Hematopoietic multipotent progenitor cell treated with erythropoietin and hydrocortisone succinate and interleukin-3 and kit ligand, for 4 days (in vitro differentiated cells): ENCODE measurements around the gene MAP7D3.
"Not testable (repeated sequence)": the region's sequence is repeated elsewhere in the genome, so short reads cannot be mapped to it uniquely, and the experiment has no call there.

Source experiments
- DNase-seq: peaks from one replicate; pipeline ENCODE4 v3.0.0-alpha.2; 2015

MAP7D3 gene

GRCh38 chrX:136250191-136251040 is 784 bp downstream of the MAP7D3 start:
- DNase-seq: no peak

- no peak for DNase-seq
Observed at GRCh38 chrX:136246201-136246600, 5.0 kb downstream of the MAP7D3 start.

DNA sequence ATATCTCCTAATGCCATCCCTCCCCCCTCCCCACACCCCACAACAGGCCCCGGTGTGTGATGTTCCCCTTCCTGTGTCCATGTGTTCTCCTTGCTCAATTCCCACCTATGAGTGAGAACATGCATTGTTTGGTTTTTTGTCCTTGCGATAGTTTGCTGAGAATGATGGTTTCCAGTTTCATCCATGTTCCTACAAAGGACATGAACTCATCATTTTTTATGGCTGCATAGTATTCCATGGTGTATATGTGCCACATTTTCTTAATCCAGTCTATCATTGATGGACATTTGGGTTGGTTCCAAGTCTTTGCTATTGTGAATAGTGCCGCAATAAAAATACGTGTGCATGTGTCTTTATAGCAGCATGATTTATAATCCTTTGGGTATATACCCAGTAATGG is 13.4 kb downstream of the MAP7D3 start:
- not testable (repeated sequence) for DNase-seq

- no peak for DNase-seq
Observed at GRCh38 chrX:136237074-136237473, 14.1 kb downstream of the MAP7D3 start.

- DNase-seq: peak; percentile 20
Observed at GRCh38 chrX:136228839-136229207, 22.4 kb downstream of the MAP7D3 start.

GRCh38 chrX:136227948-136228838 is 23.0 kb downstream of the MAP7D3 start:
- peak; percentile 39 for DNase-seq

GRCh38 chrX:136227074-136227473 is 24.1 kb downstream of the MAP7D3 start:
- no peak for DNase-seq

DNA sequence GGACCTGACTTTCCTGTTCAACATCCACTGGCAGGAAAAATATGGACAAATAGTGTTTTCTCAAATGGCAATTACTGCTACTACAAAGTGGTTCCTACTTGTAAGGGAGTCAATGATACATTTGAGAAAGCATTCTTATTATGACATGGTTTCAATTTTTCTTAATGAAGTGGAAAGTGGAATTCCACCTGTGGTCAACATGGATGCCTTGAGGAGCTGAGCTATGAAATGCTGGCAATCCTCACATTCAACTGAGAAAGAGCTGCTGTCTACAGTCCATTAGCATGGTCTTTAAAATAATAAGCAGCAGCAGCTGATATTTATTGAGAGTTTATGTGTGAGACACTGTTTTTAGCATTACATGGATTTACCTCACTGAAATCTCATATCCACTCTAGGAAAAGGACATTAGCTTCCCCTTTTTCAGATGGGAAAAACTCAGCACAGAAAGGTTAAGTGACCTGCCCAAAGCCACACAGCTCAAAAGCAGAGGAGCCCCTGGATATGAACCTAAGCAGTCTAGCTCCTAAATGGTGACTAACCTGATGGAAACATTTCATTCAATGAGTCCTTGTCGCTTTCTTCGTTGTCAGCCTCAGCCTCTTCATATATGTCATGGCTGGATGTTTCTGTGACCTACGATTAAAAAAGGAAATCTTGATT is 29.2 kb downstream of the MAP7D3 start:
- no peak for DNase-seq

DNA sequence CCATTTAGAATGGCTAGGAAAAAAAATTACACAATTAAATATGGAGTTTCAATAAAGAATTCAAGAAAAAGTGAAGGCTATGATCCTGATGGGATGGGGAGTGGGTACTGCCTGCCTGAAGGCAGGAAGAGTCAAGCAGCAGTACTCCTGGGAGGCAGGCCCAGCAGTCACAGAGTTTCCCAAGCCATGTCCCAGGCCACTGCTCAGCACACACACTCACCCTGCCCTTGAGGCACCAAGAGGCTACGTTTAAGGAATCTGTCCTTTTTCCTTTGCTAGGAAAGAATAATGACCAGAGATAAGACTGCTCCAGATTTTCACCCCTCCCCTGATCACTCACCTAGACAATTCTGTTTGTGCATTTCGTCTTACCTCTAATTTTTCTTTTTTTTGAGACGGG is 30.2 kb downstream of the MAP7D3 start:
- no peak for DNase-seq

- DNase-seq: no peak
Observed at GRCh38 chrX:136220540-136220939, 30.7 kb downstream of the MAP7D3 start.

GRCh38 chrX:136219893-136220292 is 31.3 kb downstream of the MAP7D3 start:
- no peak for DNase-seq

DNA sequence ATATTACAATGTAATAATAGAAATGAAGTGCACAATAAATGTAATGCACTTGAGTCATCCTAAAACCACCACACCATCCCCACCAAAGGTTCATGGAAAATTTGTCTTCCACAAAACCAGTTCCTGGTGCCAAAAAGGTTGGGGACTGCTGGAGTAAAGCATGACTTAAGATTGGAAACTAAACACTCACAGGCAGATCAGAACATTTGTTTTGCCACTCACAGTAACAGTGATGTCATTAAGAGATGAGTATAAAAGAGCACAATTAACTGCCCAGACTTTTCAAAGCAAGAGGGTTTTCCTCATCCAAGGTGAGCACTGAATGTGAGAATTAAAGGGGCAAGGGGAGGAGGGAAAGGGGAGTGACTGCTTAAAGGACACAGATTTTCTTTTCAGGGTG is 35.6 kb downstream of the MAP7D3 start:
- DNase-seq: no peak

DNA sequence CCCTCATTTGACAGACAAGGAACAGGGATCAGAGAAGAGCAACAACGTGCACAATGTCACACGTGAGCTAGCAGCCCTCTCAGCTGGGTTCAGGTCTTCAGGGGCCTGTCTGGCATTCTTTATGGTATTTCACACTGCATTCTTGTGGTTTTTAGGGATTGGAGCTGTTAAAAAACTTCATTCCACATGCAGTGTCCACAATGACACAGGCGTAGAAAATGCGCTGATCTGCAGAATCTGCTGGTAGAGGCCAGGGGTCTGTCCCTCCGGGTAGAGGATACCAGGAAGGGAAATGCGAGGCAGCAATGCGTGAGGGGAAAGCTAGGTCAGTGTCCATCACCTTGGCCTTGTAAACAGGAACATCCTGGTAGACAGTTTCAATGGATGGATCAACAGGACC is 36.6 kb downstream of the MAP7D3 start:
- DNase-seq: no peak

DNA sequence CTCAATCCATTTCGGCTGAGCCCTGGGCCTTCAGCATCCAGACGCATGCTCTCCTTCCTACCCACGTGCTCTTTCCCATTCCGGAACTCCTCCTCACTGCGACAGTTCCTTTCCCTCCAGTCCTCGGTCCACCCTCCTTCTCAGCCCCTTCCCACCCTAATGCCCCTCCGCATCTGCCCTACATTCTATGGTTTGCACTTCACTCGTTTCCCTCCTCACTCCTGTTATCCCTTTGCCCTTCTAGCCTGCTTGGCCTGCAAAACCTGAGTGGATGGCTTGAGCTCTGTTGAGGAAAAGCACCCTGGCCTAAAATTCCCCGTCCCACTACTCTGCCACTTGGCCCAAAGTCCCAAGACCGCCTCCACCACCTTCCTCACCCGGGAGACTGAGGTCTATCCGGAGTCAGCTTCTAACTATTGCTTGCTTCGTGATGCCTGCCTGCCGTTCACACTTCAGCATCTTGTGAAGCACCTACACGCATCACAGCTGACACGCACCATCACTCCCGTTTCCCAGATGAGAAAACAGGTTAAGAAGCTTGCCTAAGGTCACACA is 38.6 kb downstream of the MAP7D3 start:
- DNase-seq: no peak

- no peak for DNase-seq
Observed at GRCh38 chrX:136211766-136212556, 39.2 kb downstream of the MAP7D3 start.

DNA sequence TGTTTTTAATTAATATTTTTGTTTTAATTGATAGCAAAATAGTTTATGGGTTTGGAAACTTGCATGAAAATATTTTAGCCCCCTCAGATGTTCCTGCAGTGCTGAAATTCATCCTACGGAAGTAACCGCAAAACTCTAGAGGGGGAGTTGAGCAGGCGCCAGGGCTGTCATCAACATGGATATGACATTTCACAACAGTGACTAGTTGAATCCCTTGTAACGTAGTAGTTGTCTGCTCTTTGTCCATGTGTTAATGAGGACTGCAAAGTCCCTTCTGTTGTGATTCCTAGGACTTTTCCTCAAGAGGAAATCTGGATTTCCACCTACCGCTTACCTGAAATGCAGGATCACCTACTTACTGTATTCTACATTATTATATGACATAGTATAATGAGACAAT is 40.4 kb downstream of the MAP7D3 start:
- peak; percentile 54 for DNase-seq

- no peak for DNase-seq
Observed at GRCh38 chrX:136210243-136210642, 41.0 kb downstream of the MAP7D3 start.

- DNase-seq: no peak
Observed at GRCh38 chrX:136209751-136210150, 41.4 kb downstream of the MAP7D3 start.

DNA sequence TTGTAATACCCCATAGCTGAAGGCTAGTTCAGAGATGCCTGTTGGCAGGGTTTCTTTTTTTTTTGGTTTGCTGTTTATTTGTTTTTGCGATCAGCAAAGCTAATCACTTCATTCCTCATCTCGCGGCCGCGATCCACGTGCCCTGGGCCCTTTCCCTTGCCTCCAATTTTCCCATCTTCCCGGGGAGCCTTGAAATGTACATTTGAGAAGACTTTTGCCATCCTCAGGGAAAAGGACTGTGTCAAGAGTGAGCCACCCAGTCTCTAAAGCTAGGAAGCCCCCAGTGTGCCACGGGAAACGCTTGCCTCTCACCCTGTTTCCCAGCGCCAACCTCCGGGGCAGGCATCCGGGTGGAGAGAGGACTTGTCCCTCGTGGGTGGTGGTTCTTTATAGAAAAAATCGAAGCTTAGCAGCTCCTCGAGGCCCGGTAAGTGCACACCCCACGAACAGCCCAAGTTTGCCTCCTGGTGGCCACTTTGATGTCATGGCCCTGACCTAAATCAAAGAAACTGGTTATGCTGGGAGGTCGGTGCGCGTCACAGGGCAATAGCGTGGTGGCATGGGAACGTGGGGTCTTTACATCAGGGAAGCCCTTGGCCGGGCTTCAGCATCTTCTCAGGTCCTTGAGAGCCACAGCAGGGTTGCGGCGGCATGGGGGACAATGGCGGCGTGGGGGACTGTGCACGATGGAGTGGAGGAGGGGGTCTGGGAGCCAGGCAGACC is 42.0 kb downstream of the MAP7D3 start:
- peak; percentile 81 for DNase-seq

- DNase-seq: no peak
Observed at GRCh38 chrX:136207546-136207945, 43.7 kb downstream of the MAP7D3 start.

GRCh38 chrX:136206916-136207315 is 44.3 kb downstream of the MAP7D3 start:
- no peak for DNase-seq
